ENCODE measurements around the gene FHIT.

FHIT gene

GRCh38 chr3:59839810-59840515, 1411.3 kb downstream of the FHIT start:
- Histone ChIP-seq H3K9ac (ENCODE audit: low read length) (no peak overlapping the region), H3K4me1 (ENCODE audit: control insufficient read depth, insufficient read depth, low read length) (no peaks in the 10 kb centered on the region), H3K9me3 (ENCODE audit: control insufficient read depth, insufficient read depth, low read depth, low read length) (no peaks in the 10 kb centered on the region), H3K27ac (ENCODE audit: low read depth, low read length) (no peak overlapping the region), H3K27me3 (ENCODE audit: control insufficient read depth, insufficient read depth, low read length) (no peaks in the 10 kb centered on the region), H3K36me3 (ENCODE audit: control insufficient read depth, insufficient read depth, low read length) (no peaks in the 10 kb centered on the region), H3K4me3 (ENCODE audit: low read depth, low read length) (no peak overlapping the region)

- no peak overlapping the region for H3K9ac ChIP-seq (ENCODE audit: low read length)
Measured at GRCh38 chr3:59839283-59839682, 1412.0 kb downstream of the FHIT start.

GRCh38 chr3:59836531-59836930, 1414.7 kb downstream of the FHIT start:
- no peak overlapping the region for H3K4me3 ChIP-seq (ENCODE audit: low read depth, low read length)
- H3K36me3 ChIP-seq (ENCODE audit: control insufficient read depth, insufficient read depth, low read length): no peaks in the 10 kb centered on the region
- no peak overlapping the region for H3K27ac ChIP-seq (ENCODE audit: low read depth, low read length)
- no peaks in the 10 kb centered on the region for H3K27me3 ChIP-seq (ENCODE audit: control insufficient read depth, insufficient read depth, low read length)
- H3K9me3 ChIP-seq (ENCODE audit: control insufficient read depth, insufficient read depth, low read depth, low read length): no peaks in the 10 kb centered on the region
- H3K9ac ChIP-seq (ENCODE audit: low read length): no peak overlapping the region
- H3K4me1 ChIP-seq (ENCODE audit: control insufficient read depth, insufficient read depth, low read length): no peaks in the 10 kb centered on the region

More at GRCh38 chr3:59839283-59839682, 1412.0 kb downstream of the FHIT start:
- Histone ChIP-seq H3K4me1 (ENCODE audit: control insufficient read depth, insufficient read depth, low read length) (no peaks in the 10 kb centered on the region), H3K27ac (ENCODE audit: low read depth, low read length) (no peak overlapping the region), H3K36me3 (ENCODE audit: control insufficient read depth, insufficient read depth, low read length) (no peaks in the 10 kb centered on the region), H3K4me3 (ENCODE audit: low read depth, low read length) (no peak overlapping the region), H3K9me3 (ENCODE audit: control insufficient read depth, insufficient read depth, low read depth, low read length) (no peaks in the 10 kb centered on the region), H3K27me3 (ENCODE audit: control insufficient read depth, insufficient read depth, low read length) (no peaks in the 10 kb centered on the region)

- no peak overlapping the region for H3K27ac ChIP-seq (ENCODE audit: low read depth, low read length)
- H3K27me3 ChIP-seq (ENCODE audit: control insufficient read depth, insufficient read depth, low read length): no peaks in the 10 kb centered on the region
- no peaks in the 10 kb centered on the region for H3K4me1 ChIP-seq (ENCODE audit: control insufficient read depth, insufficient read depth, low read length)
- no peak overlapping the region for H3K4me3 ChIP-seq (ENCODE audit: low read depth, low read length)
- no peak overlapping the region for H3K9ac ChIP-seq (ENCODE audit: low read length)
- no peaks in the 10 kb centered on the region for H3K9me3 ChIP-seq (ENCODE audit: control insufficient read depth, insufficient read depth, low read depth, low read length)
- H3K36me3 ChIP-seq (ENCODE audit: control insufficient read depth, insufficient read depth, low read length): no peaks in the 10 kb centered on the region
Measured at GRCh38 chr3:59832702-59833101, 1418.5 kb downstream of the FHIT start.

GRCh38 chr3:59832241-59832640, 1419.0 kb downstream of the FHIT start:
- Histone ChIP-seq H3K4me1 (ENCODE audit: control insufficient read depth, insufficient read depth, low read length) (no peaks in the 10 kb centered on the region), H3K4me3 (ENCODE audit: low read depth, low read length) (no peak overlapping the region), H3K9me3 (ENCODE audit: control insufficient read depth, insufficient read depth, low read depth, low read length) (no peaks in the 10 kb centered on the region), H3K27me3 (ENCODE audit: control insufficient read depth, insufficient read depth, low read length) (no peaks in the 10 kb centered on the region), H3K36me3 (ENCODE audit: control insufficient read depth, insufficient read depth, low read length) (no peaks in the 10 kb centered on the region), H3K9ac (ENCODE audit: low read length) (no peak overlapping the region), H3K27ac (ENCODE audit: low read depth, low read length) (no peak overlapping the region)

DNA sequence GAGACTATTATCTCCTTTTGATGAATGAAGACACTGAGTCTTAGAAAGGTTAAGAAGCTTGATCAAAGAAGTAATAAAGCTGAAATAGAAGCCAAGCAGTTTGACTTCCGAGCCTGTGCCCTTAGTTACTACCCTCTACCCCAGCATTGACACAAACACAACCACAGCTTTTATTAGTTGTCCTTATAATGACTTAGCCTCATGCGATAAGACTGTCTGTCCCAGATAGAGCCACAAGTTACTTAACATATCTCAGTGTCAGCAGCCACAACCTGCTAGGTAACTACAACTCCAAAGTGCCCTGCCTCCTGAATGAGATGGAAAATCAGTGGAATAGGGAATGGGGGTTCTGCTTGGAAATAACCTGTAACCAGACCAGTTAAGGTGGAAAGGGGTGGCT, 1419.9 kb downstream of the FHIT start:
- Histone ChIP-seq H3K36me3 (ENCODE audit: control insufficient read depth, insufficient read depth, low read length) (no peaks in the 10 kb centered on the region), H3K4me3 (ENCODE audit: low read depth, low read length) (no peak overlapping the region), H3K9me3 (ENCODE audit: control insufficient read depth, insufficient read depth, low read depth, low read length) (no peaks in the 10 kb centered on the region), H3K27ac (ENCODE audit: low read depth, low read length) (no peak overlapping the region), H3K4me1 (ENCODE audit: control insufficient read depth, insufficient read depth, low read length) (no peaks in the 10 kb centered on the region), H3K27me3 (ENCODE audit: control insufficient read depth, insufficient read depth, low read length) (no peaks in the 10 kb centered on the region), H3K9ac (ENCODE audit: low read length) (no peak overlapping the region)

GRCh38 chr3:59829527-59829926, 1421.7 kb downstream of the FHIT start:
- H3K27me3 ChIP-seq (ENCODE audit: control insufficient read depth, insufficient read depth, low read length): no peaks in the 10 kb centered on the region
- H3K27ac ChIP-seq (ENCODE audit: low read depth, low read length): no peak overlapping the region
- no peaks in the 10 kb centered on the region for H3K36me3 ChIP-seq (ENCODE audit: control insufficient read depth, insufficient read depth, low read length)
- H3K4me1 ChIP-seq (ENCODE audit: control insufficient read depth, insufficient read depth, low read length): no peaks in the 10 kb centered on the region; the same call in 1 of the 2 replicates
- H3K4me3 ChIP-seq (ENCODE audit: low read depth, low read length): no peak overlapping the region
- no peak overlapping the region for H3K9ac ChIP-seq (ENCODE audit: low read length)
- no peaks in the 10 kb centered on the region for H3K9me3 ChIP-seq (ENCODE audit: control insufficient read depth, insufficient read depth, low read depth, low read length)

- H3K4me3 ChIP-seq (ENCODE audit: low read depth, low read length): no peak overlapping the region
- H3K9me3 ChIP-seq (ENCODE audit: control insufficient read depth, insufficient read depth, low read depth, low read length): no peaks in the 10 kb centered on the region; the same call in 1 of the 2 replicates
- H3K27me3 ChIP-seq (ENCODE audit: control insufficient read depth, insufficient read depth, low read length): no peaks in the 10 kb centered on the region
- no peak overlapping the region for H3K9ac ChIP-seq (ENCODE audit: low read length)
- no peak overlapping the region for H3K27ac ChIP-seq (ENCODE audit: low read depth, low read length)
- no peaks in the 10 kb centered on the region for H3K36me3 ChIP-seq (ENCODE audit: control insufficient read depth, insufficient read depth, low read length)
- H3K4me1 ChIP-seq (ENCODE audit: control insufficient read depth, insufficient read depth, low read length): no peaks in the 10 kb centered on the region; the same call in 1 of the 2 replicates
Measured at GRCh38 chr3:59824876-59825275, 1426.4 kb downstream of the FHIT start.

DNA sequence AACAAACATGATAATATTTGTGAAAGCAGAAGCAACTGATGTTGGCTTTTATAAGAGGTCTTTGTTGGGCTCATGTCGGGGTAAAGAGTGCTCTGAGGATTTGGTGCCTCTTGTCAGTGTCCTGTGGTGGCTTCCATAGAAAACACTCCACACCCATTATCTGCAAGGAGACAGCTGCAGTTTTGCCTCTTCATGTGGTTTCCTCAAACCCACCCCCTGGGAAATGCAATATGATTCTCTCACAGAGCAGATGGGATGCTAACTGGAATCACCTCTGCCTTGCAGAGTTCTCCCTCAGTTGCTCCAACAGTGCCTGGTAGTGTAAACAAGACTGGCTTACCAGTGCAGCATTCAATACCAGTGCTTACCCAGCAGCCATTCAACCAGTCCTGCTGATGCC, 1430.0 kb downstream of the FHIT start:
- Histone ChIP-seq H3K27ac (ENCODE audit: low read depth, low read length) (no peak overlapping the region), H3K4me1 (ENCODE audit: control insufficient read depth, insufficient read depth, low read length) (peaks cover 21% of the 10 kb centered on the region), H3K9ac (ENCODE audit: low read length) (no peak overlapping the region), H3K4me3 (ENCODE audit: low read depth, low read length) (no peak overlapping the region), H3K27me3 (ENCODE audit: control insufficient read depth, insufficient read depth, low read length) (no peaks in the 10 kb centered on the region), H3K9me3 (ENCODE audit: control insufficient read depth, insufficient read depth, low read depth, low read length) (no peaks in the 10 kb centered on the region; the same call in 1 of the 2 replicates), H3K36me3 (ENCODE audit: control insufficient read depth, insufficient read depth, low read length) (no peaks in the 10 kb centered on the region)

DNA sequence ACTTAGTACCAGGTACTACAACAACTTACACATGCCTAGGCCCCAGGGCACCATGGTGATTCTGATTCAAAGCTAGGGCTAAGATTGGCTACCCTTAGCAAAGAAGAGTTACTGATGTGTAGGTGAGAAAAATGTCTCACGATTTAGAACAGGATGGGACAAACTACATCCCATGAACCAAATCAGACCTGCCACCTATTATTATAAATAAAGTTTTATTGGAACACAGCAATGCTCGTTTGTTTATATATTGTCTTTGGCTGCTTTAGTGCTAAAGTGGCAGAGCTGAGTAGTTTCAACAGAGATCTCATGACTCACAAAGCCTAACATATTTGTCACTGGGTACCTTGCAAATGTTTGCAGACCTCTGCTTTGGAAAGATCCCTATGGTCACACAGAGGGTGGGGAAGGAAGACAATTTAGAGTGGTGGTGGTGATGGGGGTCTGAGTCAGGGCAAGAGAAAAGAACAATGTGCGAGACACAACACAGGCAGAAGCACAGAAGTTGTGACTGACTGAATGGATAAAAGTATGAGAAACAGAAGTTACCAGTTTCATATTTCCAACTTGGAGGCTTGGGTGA, 1430.8 kb downstream of the FHIT start:
- H3K9me3 ChIP-seq (ENCODE audit: control insufficient read depth, insufficient read depth, low read depth, low read length): no peaks in the 10 kb centered on the region; the same call in 1 of the 2 replicates
- H3K4me3 ChIP-seq (ENCODE audit: low read depth, low read length): no peak overlapping the region
- H3K27me3 ChIP-seq (ENCODE audit: control insufficient read depth, insufficient read depth, low read length): no peaks in the 10 kb centered on the region
- H3K27ac ChIP-seq (ENCODE audit: low read depth, low read length): no peak overlapping the region
- H3K36me3 ChIP-seq (ENCODE audit: control insufficient read depth, insufficient read depth, low read length): no peaks in the 10 kb centered on the region
- no peak overlapping the region for H3K9ac ChIP-seq (ENCODE audit: low read length)
- H3K4me1 ChIP-seq (ENCODE audit: control insufficient read depth, insufficient read depth, low read length): peaks cover 22% of the 10 kb centered on the region

GRCh38 chr3:59818919-59819300, 1432.3 kb downstream of the FHIT start:
- H3K9me3 ChIP-seq (ENCODE audit: control insufficient read depth, insufficient read depth, low read depth, low read length): no peaks in the 10 kb centered on the region; the same call in 1 of the 2 replicates
- H3K36me3 ChIP-seq (ENCODE audit: control insufficient read depth, insufficient read depth, low read length): no peaks in the 10 kb centered on the region
- H3K27ac ChIP-seq (ENCODE audit: low read depth, low read length): no peak overlapping the region
- peaks cover 22% of the 10 kb centered on the region for H3K4me1 ChIP-seq (ENCODE audit: control insufficient read depth, insufficient read depth, low read length)
- no peaks in the 10 kb centered on the region for H3K27me3 ChIP-seq (ENCODE audit: control insufficient read depth, insufficient read depth, low read length)
- no peak overlapping the region for H3K9ac ChIP-seq (ENCODE audit: low read length)
- no peak overlapping the region for H3K4me3 ChIP-seq (ENCODE audit: low read depth, low read length)
